CD4-positive, alpha-beta T cell treated with Interleukin-17A for 1 hour (primary cell): ENCODE results near the gene ENTR1.

ENCODE experiments used
- DNase-seq: peaks from one replicate; pipeline ENCODE4 v3.0.0-alpha.2; 2020

The ENTR1 gene

GRCh38 chr9:136373300-136374182, 36.9 kb downstream of the ENTR1 start, which contains the start of gene CARD9:
CARD9 (minus strand) TSS chr9:136373669; CDS start chr9:136372078, 1,591 bp downstream.
- DNase-seq = no peak

- no peak for DNase-seq
Measured at GRCh38 chr9:136372561-136373299, 37.7 kb downstream of the ENTR1 start.

- no peak for DNase-seq
Measured at GRCh38 chr9:136372006-136372405, 38.4 kb downstream of the ENTR1 start.

- no peak for DNase-seq
Measured at GRCh38 chr9:136371533-136371880, 38.9 kb downstream of the ENTR1 start.

GRCh38 chr9:136370687-136371532, 39.5 kb downstream of the ENTR1 start:
- DNase-seq = no peak

GRCh38 chr9:136370037-136370436, 40.4 kb downstream of the ENTR1 start:
- DNase-seq = no peak

- no peak for DNase-seq
Measured at GRCh38 chr9:136368190-136368589, 42.2 kb downstream of the ENTR1 start.

GRCh38 chr9:136367296-136368145, 42.9 kb downstream of the ENTR1 start:
- DNase-seq = no peak

GRCh38 chr9:136366826-136367225, 43.6 kb downstream of the ENTR1 start:
- DNase-seq = no peak

GRCh38 chr9:136365775-136366222, 44.6 kb downstream of the ENTR1 start:
- DNase-seq = no peak

- no peak for DNase-seq
Measured at GRCh38 chr9:136364942-136365774, 45.3 kb downstream of the ENTR1 start.

GRCh38 chr9:136363949-136364748, 46.3 kb downstream of the ENTR1 start:
- no peak for DNase-seq

- peak; percentile 95 for DNase-seq
Measured at GRCh38 chr9:136363106-136363948, 47.1 kb downstream of the ENTR1 start, which contains the start of gene DNLZ. DNLZ (minus strand) TSS chr9:136363744; CDS start chr9:136363714, 30 bp downstream.

- DNase-seq = no peak
Measured at GRCh38 chr9:136362450-136362784, 48.0 kb downstream of the ENTR1 start.

- no peak for DNase-seq
Measured at GRCh38 chr9:136361754-136362449, 48.5 kb downstream of the ENTR1 start.

- no peak for DNase-seq
Measured at GRCh38 chr9:136361047-136361753, 49.2 kb downstream of the ENTR1 start.

- DNase-seq = no peak
Measured at GRCh38 chr9:136359774-136360718, 50.4 kb downstream of the ENTR1 start.
